Chondrocyte (in vitro differentiated cells): ENCODE data around the gene HMG20B. TPM values are rescaled to one million over a fixed set of nuclear protein-coding genes. Genes with fewer than 3 reads are reported as not detected.

ENCODE experiments used
- DNase-seq: peaks from one replicate; pipeline ENCODE4 v3.0.0; 2021; ENCODE audit warnings: mixed read lengths, low spot score
- H3K27ac Mint-ChIP-seq: one replicate; pipeline ENCODE4 v1.8.0; 2021; ENCODE audit warnings: mild to moderate bottlenecking, moderate library complexity, mixed read lengths; ENCODE audit not compliant: unreplicated experiment
- H3K27me3 Mint-ChIP-seq: 2 replicates; pipeline ENCODE4 v1.8.0; 2021; ENCODE audit warnings: low read depth, mixed read lengths
- H3K36me3 Mint-ChIP-seq: 2 replicates; pipeline ENCODE4 v1.8.0; 2021; ENCODE audit warnings: low read depth, mixed read lengths
- H3K4me1 Mint-ChIP-seq: 2 replicates; pipeline ENCODE4 v1.8.0; 2021; ENCODE audit warnings: low read depth, mild to moderate bottlenecking, mixed read lengths
- H3K4me3 Mint-ChIP-seq: one replicate; pipeline ENCODE4 v1.8.0; 2021; ENCODE audit warnings: mild to moderate bottlenecking, moderate library complexity, mixed read lengths; ENCODE audit not compliant: unreplicated experiment
- H3K9me3 Mint-ChIP-seq: 2 replicates; pipeline ENCODE4 v1.8.0; 2021; ENCODE audit warnings: low read depth, mixed read lengths
- CTCF ChIP-seq: fragments of 200-600 bp; sonication (generic); IDR thresholded peaks from 2 replicates; pipeline ENCODE4 v1.5.0; 2021; ENCODE audit warnings: antibody characterized with exemption, mild to moderate bottlenecking, moderate library complexity
- total RNA-seq: library from RNA; stranded (reverse); gene quantifications from 3 replicates; pipeline ENCODE4 v1.2.1, GENCODE V29; 2021

HMG20B gene
- total RNA-seq, 1 donor from 2014 or later, result 60.9 TPM

DNA sequence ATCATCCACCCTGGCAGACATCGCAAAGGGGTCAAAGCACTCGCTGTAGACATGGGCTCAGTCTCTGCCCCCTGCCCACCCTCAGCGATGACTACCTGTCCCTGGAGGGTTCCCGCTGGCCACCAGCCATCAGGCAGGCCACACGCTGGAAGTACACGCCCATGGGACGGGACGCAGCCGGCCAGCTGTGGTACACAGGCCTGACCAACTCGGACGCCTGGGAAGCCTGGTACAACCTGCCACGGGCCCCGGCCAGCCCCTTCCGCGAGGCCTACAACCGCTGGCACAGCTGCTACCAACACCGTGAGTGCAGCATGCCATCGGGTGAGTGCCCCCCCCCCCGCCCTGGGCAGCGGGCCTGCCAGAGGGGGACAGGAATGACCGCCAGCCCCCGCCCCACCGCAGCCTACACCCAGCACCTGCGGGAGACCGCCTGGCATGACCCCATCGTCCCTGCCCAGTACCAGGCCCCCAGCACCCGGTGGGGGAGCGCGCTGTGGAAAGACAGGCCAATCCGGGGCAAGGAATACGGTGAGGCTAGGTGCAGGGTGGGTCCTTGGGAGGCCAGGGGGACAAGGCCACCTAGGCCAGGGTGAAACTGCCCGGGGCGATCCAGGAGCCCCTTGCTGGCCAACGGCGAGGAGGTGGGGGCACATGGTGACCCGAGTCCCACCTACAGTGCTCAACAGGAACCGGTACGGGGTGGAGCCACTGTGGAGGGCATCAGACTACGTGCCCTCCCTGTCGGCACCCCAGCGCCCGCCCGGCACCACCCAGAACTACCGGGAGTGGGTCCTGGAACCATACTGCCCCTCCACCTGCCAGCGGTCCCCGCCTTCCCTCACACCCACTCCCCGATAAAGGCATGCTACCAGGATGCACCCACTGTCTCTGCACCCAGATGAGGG is 29.3 kb upstream of the HMG20B start:
- Mint-ChIP-seq H3K4me3 (no peak overlapping the region), H3K27ac (no peak overlapping the region), H3K4me1 (peaks cover 5% of the 10 kb centered on the region), H3K9me3 (no peaks in the 10 kb centered on the region), H3K27me3 (no peaks in the 10 kb centered on the region), H3K36me3 (peaks cover 3% of the 10 kb centered on the region)
- TF ChIP-seq CTCF, result no peak
- DNase-seq, result no peak

- H3K27me3 Mint-ChIP-seq, result no peaks in the 10 kb centered on the region
- no peak for DNase-seq
- H3K4me1 Mint-ChIP-seq, result peaks cover 5% of the 10 kb centered on the region
- no peak overlapping the region for H3K4me3 Mint-ChIP-seq
- H3K36me3 Mint-ChIP-seq, result peaks cover 3% of the 10 kb centered on the region
- TF ChIP-seq CTCF, result no peak
- H3K27ac Mint-ChIP-seq, result no peak overlapping the region
- no peaks in the 10 kb centered on the region for H3K9me3 Mint-ChIP-seq
Observed at GRCh38 chr19:3544058-3544376, 28.7 kb upstream of the HMG20B start.

DNA sequence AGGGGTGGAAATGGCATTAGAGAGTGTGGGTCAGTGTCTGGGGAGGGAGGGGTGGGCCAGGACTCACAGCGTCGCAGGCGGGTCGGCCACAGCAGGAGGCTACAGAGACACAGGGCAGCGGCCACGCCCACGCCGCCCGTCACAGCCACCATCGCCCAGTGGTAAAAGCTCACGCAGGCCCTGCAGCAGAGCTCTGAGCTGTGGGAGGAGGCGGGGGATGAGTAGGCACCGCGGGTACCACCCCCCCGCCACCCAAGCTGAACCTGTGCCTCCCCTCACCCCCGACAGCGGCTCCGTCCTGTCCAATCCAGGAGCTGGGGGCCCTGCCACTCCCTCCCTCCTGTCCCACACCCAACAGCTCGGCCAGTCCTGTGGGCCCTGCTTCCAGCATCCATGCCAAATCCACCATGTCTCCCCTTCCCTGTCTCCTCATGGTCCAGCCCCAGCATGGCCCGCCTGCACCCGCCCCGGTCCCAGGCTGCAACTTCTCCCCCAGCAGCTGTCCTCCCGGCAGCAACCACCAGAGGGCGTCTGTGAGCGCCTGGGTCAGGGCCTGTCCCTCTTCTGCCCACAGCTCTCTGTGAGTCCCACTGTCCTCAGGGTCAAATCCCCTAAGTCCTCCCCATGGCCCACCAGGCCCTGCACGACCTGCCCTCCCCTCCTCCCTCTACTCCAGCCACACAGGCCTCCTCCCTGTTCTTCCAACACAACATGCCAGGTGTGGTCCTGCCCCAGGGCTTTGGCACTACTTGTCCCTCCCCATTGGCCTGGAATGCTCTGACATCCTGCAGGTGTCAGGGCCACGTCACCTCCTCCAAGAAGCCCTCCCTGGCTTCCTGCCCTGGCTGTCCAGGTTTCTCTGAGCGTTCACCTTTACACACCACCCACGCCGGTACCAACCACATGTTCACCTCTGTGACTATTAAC is 27.7 kb upstream of the HMG20B start:
- no peaks in the 10 kb centered on the region for H3K4me1 Mint-ChIP-seq
- peak; percentile 92 for TF ChIP-seq CTCF
- peaks cover 3% of the 10 kb centered on the region for H3K36me3 Mint-ChIP-seq
- DNase-seq, result no peak
- H3K27me3 Mint-ChIP-seq, result no peaks in the 10 kb centered on the region
- no peak overlapping the region for H3K27ac Mint-ChIP-seq
- H3K9me3 Mint-ChIP-seq, result no peaks in the 10 kb centered on the region
- H3K4me3 Mint-ChIP-seq, result no peak overlapping the region

DNA sequence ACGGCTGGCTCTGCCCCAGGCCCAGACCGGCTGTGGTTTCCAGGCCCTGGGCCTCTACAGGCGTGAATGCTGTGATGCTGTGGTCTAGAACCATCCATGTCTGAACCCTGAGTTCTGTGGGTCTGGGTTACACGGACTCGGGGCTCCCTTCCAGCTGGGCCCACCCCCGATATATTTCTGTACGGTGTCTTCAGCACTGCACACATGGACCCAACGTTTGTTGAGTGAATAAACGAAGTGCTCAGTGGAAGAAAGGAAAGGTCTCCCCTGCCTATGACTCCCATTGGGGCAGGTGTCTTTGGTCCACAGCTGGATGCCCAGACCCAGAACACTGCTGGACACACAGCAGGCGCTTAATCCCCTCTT is 27.1 kb upstream of the HMG20B start:
- H3K36me3 Mint-ChIP-seq, result peaks cover 3% of the 10 kb centered on the region
- H3K9me3 Mint-ChIP-seq, result no peaks in the 10 kb centered on the region
- no peak for TF ChIP-seq CTCF
- H3K27me3 Mint-ChIP-seq, result no peaks in the 10 kb centered on the region
- DNase-seq, result no peak
- no peak overlapping the region for H3K4me3 Mint-ChIP-seq
- H3K4me1 Mint-ChIP-seq, result no peaks in the 10 kb centered on the region
- no peak overlapping the region for H3K27ac Mint-ChIP-seq

DNA sequence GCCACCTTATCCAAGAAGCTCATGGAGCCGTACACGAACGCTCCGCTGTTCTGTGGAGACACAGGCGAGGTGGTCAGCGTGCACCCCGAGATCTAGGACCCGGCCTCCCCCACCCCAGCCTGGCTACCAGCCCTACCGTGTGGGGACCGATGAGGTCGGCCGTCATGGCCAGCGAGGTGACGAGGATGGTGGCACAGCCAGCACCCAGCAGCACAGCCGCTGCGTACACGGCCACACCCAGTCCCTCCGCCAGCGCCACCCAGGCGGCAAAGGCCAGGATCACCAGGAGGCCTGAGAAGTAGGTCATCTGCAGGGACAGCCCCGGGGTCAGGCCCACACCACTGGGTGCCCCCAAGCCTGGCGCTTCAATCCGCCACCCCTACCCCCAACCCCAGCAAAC is 26.6 kb upstream of the HMG20B start:
- H3K27ac Mint-ChIP-seq, result no peak overlapping the region
- DNase-seq, result no peak
- no peak for TF ChIP-seq CTCF
- no peaks in the 10 kb centered on the region for H3K4me1 Mint-ChIP-seq
- H3K36me3 Mint-ChIP-seq, result peaks cover 3% of the 10 kb centered on the region
- no peaks in the 10 kb centered on the region for H3K9me3 Mint-ChIP-seq
- H3K4me3 Mint-ChIP-seq, result no peak overlapping the region
- no peaks in the 10 kb centered on the region for H3K27me3 Mint-ChIP-seq
